GM12878 (cell line): ENCODE data around the gene SLC7A1. TPM values are rescaled to one million over a fixed set of nuclear protein-coding genes. Genes with fewer than 3 reads are reported as not detected.

Experiments
- ATAC-seq: fragments of 200-7000 bp; cut with Tn5 transposase; 3 replicates; pipeline ENCODE4 v1.9.1; 2020; ENCODE audit warnings: mild to moderate bottlenecking, moderate library complexity
- BruUV-seq: library from RNA; stranded (reverse); fragments of 400-500 nt; replicated peaks from 2 replicates; lab custom pipeline; 2021; lab: Mats Ljungman, UMichigan
- CTCF ChIA-PET: fragments of 300-600 bp; sonication (Branson Sonifier 250); formaldehyde crosslinking; extraction: SDS; loops from one replicate; lab custom pipeline; 2021; ENCODE audit warnings: inconsistent platforms; lab: Yijun Ruan, JAX
- POLR2A ChIA-PET: fragments of 350-600 bp; formaldehyde crosslinking; extraction: SDS; loops from one replicate; lab custom pipeline; 2021; ENCODE audit warnings: inconsistent platforms; lab: Charles Lee
- RAD21 ChIA-PET: fragments of 300-600 bp; sonication (Branson Sonifier 250); formaldehyde crosslinking; loops from one replicate; lab custom pipeline; 2023; ENCODE audit warnings: antibody characterized with exemption; ENCODE audit not compliant: unreplicated experiment; lab: Charles Lee
- SMC1A ChIA-PET: fragments of 300-600 bp; sonication (Branson Sonifier 250); formaldehyde crosslinking; loops from one replicate; lab custom pipeline; 2023; ENCODE audit not compliant: unreplicated experiment, uncharacterized antibody; lab: Charles Lee
- DNase-seq: peaks from one replicate; pipeline ENCODE4 v3.0.0-alpha.2; 2011; ENCODE audit warnings: low read depth, low spot score
- FAIRE-seq: peaks from 3 replicates; lab custom pipeline; 2011; peaks lifted over from hg19 to GRCh38; lab: Jason Lieb, UNC
- H2AFZ ChIP-seq: 2 replicates; pipeline ENCODE4 v1.6.0; 2011; ENCODE audit warnings: low read depth, low read length, control low read depth; ENCODE audit not compliant: control insufficient read depth
- H3K27ac ChIP-seq: 2 replicates; pipeline ENCODE4 v1.5.1; 2011; ENCODE audit warnings: control low read depth; ENCODE audit not compliant: control insufficient read depth, insufficient read depth
- H3K27me3 ChIP-seq, 2 experiments: replicated peaks in 1 of 2; 2 replicates each; pipeline versions ENCODE4 v1.6.0 to v1.6.1; 2011; ENCODE audit warnings: low read length in 1 of 2; ENCODE audit not compliant: control insufficient read depth in 2 of 2, insufficient read depth in 2 of 2
- H3K36me3 ChIP-seq, 2 experiments: 2 replicates each; pipeline ENCODE4 v1.5.1; 2011; ENCODE audit warnings: low read length in 1 of 2; ENCODE audit not compliant: control insufficient read depth in 2 of 2, insufficient read depth in 2 of 2
- H3K4me1 ChIP-seq: 2 replicates; pipeline ENCODE4 v1.6.1; 2011; ENCODE audit warnings: mild to moderate bottlenecking, low read length, moderate library complexity, mixed read lengths; ENCODE audit not compliant: control insufficient read depth, insufficient read depth
- H3K4me2 ChIP-seq: 2 replicates; pipeline ENCODE4 v1.6.0; 2011; ENCODE audit warnings: control low read depth; ENCODE audit not compliant: control insufficient read depth, insufficient read depth
- H3K4me3 ChIP-seq: fragments of 200-600 bp; sonication (generic); 2 replicates; pipeline ENCODE4 v1.5.1; 2016
- H3K79me2 ChIP-seq: 2 replicates; pipeline ENCODE4 v1.6.0; 2011; ENCODE audit warnings: low read length; ENCODE audit not compliant: control insufficient read depth, insufficient read depth
- H3K9ac ChIP-seq: 2 replicates; pipeline ENCODE4 v1.8.0; 2011; ENCODE audit warnings: low read length, control low read depth, mixed read lengths; ENCODE audit not compliant: control insufficient read depth, insufficient read depth
- H3K9me3 ChIP-seq: replicated peaks from 3 replicates; pipeline ENCODE4 v1.5.1; 2011; ENCODE audit warnings: mild to moderate bottlenecking, low read length; ENCODE audit not compliant: control insufficient read depth, insufficient read depth
- H4K20me1 ChIP-seq: 2 replicates; pipeline ENCODE4 v1.6.0; 2011; ENCODE audit not compliant: control insufficient read depth, insufficient read depth
- ATF7 ChIP-seq: fragments of 450-650 bp; IDR thresholded peaks from 2 replicates; pipeline ENCODE4 v1.6.1; 2016; ENCODE audit warnings: low read depth, mild to moderate bottlenecking
- BMI1 ChIP-seq: fragments of 450-650 bp; IDR thresholded peaks from 2 replicates; pipeline ENCODE4 v1.6.1; 2016; ENCODE audit warnings: mild to moderate bottlenecking, moderate library complexity, borderline replicate concordance
- IKZF1 ChIP-seq: fragments of 450-650 bp; conservative IDR thresholded peaks from 2 replicates; pipeline ENCODE4 v1.6.1; 2017; ENCODE audit warnings: antibody characterized with exemption, mild to moderate bottlenecking
- IRF4 ChIP-seq: IDR thresholded peaks from 2 replicates; pipeline ENCODE4 v1.6.1; 2011; ENCODE audit warnings: low read depth, low read length
- NR2F1 ChIP-seq: fragments of 450-650 bp; conservative IDR thresholded peaks from 2 replicates; pipeline ENCODE4 v1.6.1; 2017; ENCODE audit warnings: mild to moderate bottlenecking
- SMAD1 ChIP-seq: fragments of 450-650 bp; IDR thresholded peaks from 2 replicates; pipeline ENCODE4 v1.6.1; 2018; ENCODE audit warnings: mild to moderate bottlenecking, low read depth; ENCODE audit not compliant: partially characterized antibody
- TCF12 ChIP-seq: IDR thresholded peaks from 2 replicates; pipeline ENCODE4 v1.6.1; 2011; ENCODE audit warnings: low read depth, mild to moderate bottlenecking, low read length
- ZNF207 ChIP-seq: fragments of 450-650 bp; IDR thresholded peaks from 2 replicates; pipeline ENCODE4 v1.6.1; 2014; ENCODE audit warnings: antibody characterized with exemption, mild to moderate bottlenecking, borderline replicate concordance
- ZNF24 ChIP-seq: fragments of 450-650 bp; IDR thresholded peaks from 2 replicates; pipeline ENCODE4 v1.6.1; 2017; ENCODE audit warnings: antibody characterized with exemption, mild to moderate bottlenecking
- WGBS: methylation state at CpG from one replicate; pipeline ENCODE4 v1.1.6; 2016; ENCODE audit warnings: low lambda C conversion rate; ENCODE audit not compliant: insufficient replicate concordance, insufficient coverage; ENCODE audit errors: missing lambda C conversion rate; 5-methylcytosine and 5-hydroxymethylcytosine counted together
- in situ Hi-C: fragments of 300-500 bp; cut with MboI; formaldehyde crosslinking; loops from 9 replicates; pipeline ENCODE4 v1.14.3; 2018; ENCODE audit warnings: mixed read lengths
- intact Hi-C: fragments of 100-400 bp; cut with micrococcal nuclease; formaldehyde crosslinking; loops from one replicate; pipeline ENCODE4 v1.14.2; 2022; ENCODE audit not compliant: unreplicated experiment
- polyA plus RNA-seq, 11 experiments: library from polyadenylated mRNA; depleted of rRNA in 4 of 11; unstranded in 6 of 11; stranded (reverse) in 5 of 11; fragments of >200 nt; fragmentation: Nextera tagmentation in 4 of 11; fragmentation: Illumina TruSeq in 1 of 11; extraction: Ambion mirVana in 4 of 11; extraction: Trizol in 1 of 11; gene quantifications; 1 replicate in 1 of 11; 2 replicates in 10 of 11; pipeline versions ENCODE4 v1.2.1 to v1.2.3, GENCODE V29; 2011 to 2016; ENCODE audit warnings: inconsistent platforms in 2 of 11, missing spikeins in 2 of 11, low read depth in 1 of 11
- total RNA-seq, 4 experiments: library from RNA; depleted of rRNA in 3 of 4; stranded (reverse); fragments of >200 nt in 3 of 4; fragmentation: Illumina TruSeq in 1 of 4; extraction: Trizol in 1 of 4; gene quantifications; 2 replicates each; pipeline versions ENCODE4 v1.2.1 to v1.2.3, GENCODE V29; 2013 to 2021

Gene SLC7A1
- total and polyA plus RNA-seq, 10 of the 15 experiments (the other 5 are each of a cell fraction or from before 2014, with no cell fraction given), result 6.4 to 91.7 (median 23.4) TPM

DNA sequence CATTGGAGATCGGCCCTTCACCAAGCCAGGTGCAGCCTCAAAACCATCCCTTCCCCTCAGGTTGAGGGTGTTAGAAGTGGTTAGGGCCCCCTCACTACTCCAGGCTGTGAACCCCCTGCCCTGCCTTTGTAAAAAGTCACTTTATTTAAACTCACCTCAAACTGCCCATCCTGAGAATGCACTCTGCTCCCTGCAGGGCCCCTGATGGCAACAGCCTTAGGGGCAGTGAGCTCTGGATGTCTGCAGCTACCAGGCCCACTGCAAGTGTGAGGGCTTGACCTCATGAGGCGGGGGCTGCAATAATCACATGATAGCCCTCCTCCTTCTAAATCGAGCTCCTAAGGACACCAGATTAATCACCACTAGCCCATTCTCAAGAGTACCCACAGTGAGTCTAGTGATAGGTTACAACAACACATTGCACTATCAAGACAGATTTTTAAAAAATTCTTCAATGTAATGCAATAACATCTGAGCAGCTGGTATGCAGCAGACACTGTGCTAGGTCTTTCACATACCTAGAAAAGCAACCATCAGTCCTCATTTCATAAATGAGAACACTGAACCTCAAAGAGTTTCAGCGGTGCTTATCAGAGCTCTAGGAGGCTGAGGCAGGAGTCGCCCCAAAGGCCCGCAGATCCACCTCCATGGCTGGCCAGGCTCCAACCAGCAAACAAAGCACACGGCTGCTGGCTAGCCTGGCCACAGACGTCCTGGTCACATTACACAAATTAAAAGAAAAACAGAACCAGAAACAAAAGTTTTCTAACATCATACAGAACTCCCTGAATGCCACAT, 26.0 kb downstream of the SLC7A1 start:
- H3K4me3 ChIP-seq, result no peak overlapping the region
- peaks cover 78% of the 10 kb centered on the region for H3K79me2 ChIP-seq
- ATAC-seq, result no peak
- H2AFZ ChIP-seq, result no peak overlapping the region
- ChIA-PET SMC1A (no interaction called here), RAD21 (no interaction called here), CTCF (interaction anchor here (0.8 kb wide), 1 partner anchor 61 kb away, joined by 3 read pairs; no protein-coding TSS in a partner anchor), POLR2A (interaction anchor here (0.6 kb wide), 1 partner anchor 986 kb away, joined by 6 read pairs; no protein-coding TSS in a partner anchor)
- H3K9me3 ChIP-seq, result no peaks in the 10 kb centered on the region
- FAIRE-seq, result no peak
- no peaks in the 10 kb centered on the region for H3K4me1 ChIP-seq
- H3K36me3 ChIP-seq, result peaks cover 0 to 7% of the 10 kb centered on the region in 2 experiments; a peak in 2 of 4 replicates
- no peak overlapping the region for H3K4me2 ChIP-seq
- 91% methylated on average over 8 of the region's 8 CpGs for WGBS
- H4K20me1 ChIP-seq, result no peaks in the 10 kb centered on the region
- TF ChIP-seq IKZF1, result no peak
- no peak for TF ChIP-seq TCF12
- TF ChIP-seq NR2F1, result no peak
- TF ChIP-seq SMAD1, result no peak
- no peak for TF ChIP-seq IRF4
- TF ChIP-seq ATF7, result no peak
- TF ChIP-seq ZNF24, result no peak
- TF ChIP-seq ZNF207, result no peak
- TF ChIP-seq BMI1, result no peak
- H3K27me3 ChIP-seq, result no peaks in the 10 kb centered on the region
- in situ Hi-C loops (no loop called here), intact Hi-C loops (no loop called here)
- H3K27ac ChIP-seq, result no peak overlapping the region
- H3K9ac ChIP-seq, result no peak overlapping the region
- no TSS peak for BruUV-seq
- DNase-seq, result no peak
